GM23338 (cell line): ENCODE results near the gene ZNF724. TPM values are rescaled to one million over a fixed set of nuclear protein-coding genes. Genes with fewer than 3 reads are reported as not detected.
A peak's percentile ranks its signal among the peaks of the same experiment; 100 is the strongest.

Experiments used
- ATAC-seq: fragments of 200-7000 bp; cut with Tn5 transposase; 3 replicates; pipeline ENCODE4 v1.9.1; 2020
- DNase-seq: peaks from one replicate; pipeline ENCODE4 v3.0.0-alpha.2; 2015; ENCODE audit warnings: low spot score
- H2AFZ ChIP-seq: fragments of 200-600 bp; sonication (generic); 2 replicates; pipeline ENCODE4 v1.8.0; 2016; ENCODE audit warnings: antibody characterized with exemption, mild to moderate bottlenecking, moderate library complexity
- H3F3A ChIP-seq: fragments of 200-600 bp; sonication (generic); replicated peaks from 2 replicates; pipeline ENCODE4 v1.8.0; 2017; ENCODE audit warnings: antibody characterized with exemption, mixed run types, low read depth
- H3K27ac ChIP-seq: fragments of 200-600 bp; sonication (generic); 2 replicates; pipeline ENCODE4 v1.6.1; 2016; ENCODE audit warnings: low read depth
- H3K27me3 ChIP-seq: fragments of 200-600 bp; sonication (generic); 2 replicates; pipeline ENCODE4 v1.8.0; 2016; ENCODE audit warnings: mild to moderate bottlenecking, mixed run types, moderate library complexity; ENCODE audit not compliant: insufficient read depth
- H3K36me3 ChIP-seq: fragments of 200-600 bp; sonication (generic); 2 replicates; pipeline ENCODE4 v1.8.0; 2016; ENCODE audit warnings: mild to moderate bottlenecking; ENCODE audit not compliant: insufficient read depth
- H3K4me1 ChIP-seq: fragments of 200-600 bp; sonication (generic); 2 replicates; pipeline ENCODE4 v1.8.0; 2016; ENCODE audit warnings: mild to moderate bottlenecking, moderate library complexity; ENCODE audit not compliant: insufficient read depth
- H3K4me2 ChIP-seq: fragments of 200-600 bp; sonication (generic); 2 replicates; pipeline ENCODE4 v1.7.1; 2017; ENCODE audit warnings: mixed run types
- H3K4me3 ChIP-seq: fragments of 200-600 bp; sonication (generic); 2 replicates; pipeline ENCODE4 v1.6.1; 2016; ENCODE audit warnings: mixed run types
- H3K79me2 ChIP-seq: fragments of 200-600 bp; sonication (generic); replicated peaks from 2 replicates; pipeline ENCODE4 v1.8.0; 2017; ENCODE audit warnings: mild to moderate bottlenecking; ENCODE audit not compliant: insufficient read depth
- H3K9me2 ChIP-seq: fragments of 200-600 bp; sonication (generic); 2 replicates; pipeline ENCODE4 v1.8.0; 2017; ENCODE audit not compliant: insufficient read depth
- H4K20me1 ChIP-seq: fragments of 200-600 bp; sonication (generic); replicated peaks from 2 replicates; pipeline ENCODE4 v1.8.0; 2017; ENCODE audit warnings: mild to moderate bottlenecking; ENCODE audit not compliant: insufficient read depth
- H3K27ac Mint-ChIP-seq: 2 replicates; pipeline ENCODE4 v1.8.0; 2020; ENCODE audit warnings: inconsistent platforms, mild to moderate bottlenecking, moderate library complexity, mixed read lengths
- H3K27me3 Mint-ChIP-seq: 3 replicates; pipeline ENCODE4 v1.8.0; 2022; ENCODE audit warnings: low read depth, mild to moderate bottlenecking, moderate library complexity, mixed read lengths, inconsistent platforms; ENCODE audit not compliant: insufficient read depth, poor library complexity
- H3K36me3 Mint-ChIP-seq: 3 replicates; pipeline ENCODE4 v1.8.0; 2021; ENCODE audit warnings: low read depth, mild to moderate bottlenecking, inconsistent platforms, moderate library complexity, mixed read lengths
- H3K4me1 Mint-ChIP-seq: 3 replicates; pipeline ENCODE4 v1.8.0; 2020; ENCODE audit warnings: mild to moderate bottlenecking, inconsistent platforms, mixed read lengths
- H3K4me3 Mint-ChIP-seq: 3 replicates; pipeline ENCODE4 v1.8.0; 2021; ENCODE audit warnings: moderate library complexity, mild to moderate bottlenecking, inconsistent platforms, mixed read lengths
- H3K9me3 Mint-ChIP-seq: 3 replicates; pipeline ENCODE4 v1.8.0; 2020; ENCODE audit warnings: moderate library complexity, mild to moderate bottlenecking, inconsistent platforms, mixed read lengths
- CREB1 ChIP-seq: fragments of 250-450 bp; sonication (Bioruptor Pico); IDR thresholded peaks from 2 replicates; pipeline ENCODE4 v1.5.0; 2020; ENCODE audit warnings: low read depth, mild to moderate bottlenecking, moderate library complexity
- JUNB ChIP-seq: IDR thresholded peaks from one replicate; pipeline ENCODE4 v1.6.1; 2016; ENCODE audit warnings: antibody characterized with exemption; ENCODE audit not compliant: unreplicated experiment
- NANOG ChIP-seq: IDR thresholded peaks from 2 replicates; pipeline ENCODE4 v1.6.1; 2016; ENCODE audit warnings: antibody characterized with exemption, borderline replicate concordance
- POLR2AphosphoS5 ChIP-seq: IDR thresholded peaks from 2 replicates; pipeline ENCODE4 v1.6.1; 2016; ENCODE audit warnings: antibody characterized with exemption, low read depth
- ZNF114 ChIP-seq: fragments of 250-450 bp; sonication (Bioruptor Pico); IDR thresholded peaks from 2 replicates; pipeline ENCODE4 v1.5.0; 2020; ENCODE audit warnings: mild to moderate bottlenecking, moderate library complexity
- polyA plus RNA-seq: library from polyadenylated mRNA; unstranded; fragments of >200 nt; fragmentation: Nextera tagmentation; extraction: Ambion mirVana; gene quantifications from 2 replicates; pipeline ENCODE4 v1.2.1, GENCODE V29; 2016
- total RNA-seq: library from RNA; depleted of rRNA; stranded (reverse); fragments of >200 nt; shearing (Covaris generic); gene quantifications from 2 replicates; pipeline ENCODE4 v1.2.3, GENCODE V29; 2014
- TF ChIP-seq, protein P1 (sequence below): IDR thresholded peaks from 2 replicates; pipeline ENCODE4 v1.6.1; 2016; ENCODE audit warnings: antibody characterized with exemption
- TF ChIP-seq, protein P2 (sequence below): IDR thresholded peaks from one replicate; pipeline ENCODE4 v1.6.1; 2018; ENCODE audit warnings: antibody characterized with exemption; ENCODE audit not compliant: unreplicated experiment
- TF ChIP-seq, protein P3 (sequence below), 2 experiments: fragments of 200-600 bp in 1 of 2; sonication (generic) in 1 of 2; conservative IDR thresholded peaks; 2 replicates each; pipeline versions ENCODE4 v1.5.1 to v1.6.1; 2016 to 2017; ENCODE audit warnings: antibody characterized with exemption in 2 of 2, low read depth in 2 of 2, mild to moderate bottlenecking in 2 of 2, moderate library complexity in 1 of 2

Gene ZNF724
- total and polyA plus RNA-seq, 2 experiments from 2014 or later = 35.4 to 85.3 TPM

DNA sequence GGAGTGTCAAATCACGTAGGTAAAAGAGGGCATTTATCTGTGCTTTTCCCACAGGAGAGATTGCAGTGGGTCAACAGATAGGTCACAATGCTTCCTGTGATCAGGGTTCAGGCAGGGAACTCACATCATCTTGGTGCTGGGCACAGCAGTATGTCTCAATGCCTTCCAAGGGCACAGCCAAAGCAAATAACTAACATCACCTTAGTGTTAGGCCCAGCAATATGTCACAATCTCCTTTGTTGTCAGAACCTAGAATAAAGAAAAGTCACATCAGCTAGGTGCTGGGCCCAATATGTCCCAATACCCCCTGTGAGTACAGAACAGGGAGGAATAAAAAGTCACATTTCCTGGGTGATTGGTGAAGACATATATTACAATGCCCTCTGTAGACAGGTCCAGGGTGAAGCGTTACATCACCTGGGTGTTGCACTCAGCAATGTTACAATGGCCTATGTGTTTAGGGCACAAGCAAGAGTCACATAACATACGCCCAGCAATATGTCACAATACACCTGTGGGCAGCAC is 11.4 kb upstream of the ZNF724 start (continued):
- TF ChIP-seq, protein P1, sequence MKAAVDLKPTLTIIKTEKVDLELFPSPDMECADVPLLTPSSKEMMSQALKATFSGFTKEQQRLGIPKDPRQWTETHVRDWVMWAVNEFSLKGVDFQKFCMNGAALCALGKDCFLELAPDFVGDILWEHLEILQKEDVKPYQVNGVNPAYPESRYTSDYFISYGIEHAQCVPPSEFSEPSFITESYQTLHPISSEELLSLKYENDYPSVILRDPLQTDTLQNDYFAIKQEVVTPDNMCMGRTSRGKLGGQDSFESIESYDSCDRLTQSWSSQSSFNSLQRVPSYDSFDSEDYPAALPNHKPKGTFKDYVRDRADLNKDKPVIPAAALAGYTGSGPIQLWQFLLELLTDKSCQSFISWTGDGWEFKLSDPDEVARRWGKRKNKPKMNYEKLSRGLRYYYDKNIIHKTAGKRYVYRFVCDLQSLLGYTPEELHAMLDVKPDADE = no peak
- TF ChIP-seq, protein P2, sequence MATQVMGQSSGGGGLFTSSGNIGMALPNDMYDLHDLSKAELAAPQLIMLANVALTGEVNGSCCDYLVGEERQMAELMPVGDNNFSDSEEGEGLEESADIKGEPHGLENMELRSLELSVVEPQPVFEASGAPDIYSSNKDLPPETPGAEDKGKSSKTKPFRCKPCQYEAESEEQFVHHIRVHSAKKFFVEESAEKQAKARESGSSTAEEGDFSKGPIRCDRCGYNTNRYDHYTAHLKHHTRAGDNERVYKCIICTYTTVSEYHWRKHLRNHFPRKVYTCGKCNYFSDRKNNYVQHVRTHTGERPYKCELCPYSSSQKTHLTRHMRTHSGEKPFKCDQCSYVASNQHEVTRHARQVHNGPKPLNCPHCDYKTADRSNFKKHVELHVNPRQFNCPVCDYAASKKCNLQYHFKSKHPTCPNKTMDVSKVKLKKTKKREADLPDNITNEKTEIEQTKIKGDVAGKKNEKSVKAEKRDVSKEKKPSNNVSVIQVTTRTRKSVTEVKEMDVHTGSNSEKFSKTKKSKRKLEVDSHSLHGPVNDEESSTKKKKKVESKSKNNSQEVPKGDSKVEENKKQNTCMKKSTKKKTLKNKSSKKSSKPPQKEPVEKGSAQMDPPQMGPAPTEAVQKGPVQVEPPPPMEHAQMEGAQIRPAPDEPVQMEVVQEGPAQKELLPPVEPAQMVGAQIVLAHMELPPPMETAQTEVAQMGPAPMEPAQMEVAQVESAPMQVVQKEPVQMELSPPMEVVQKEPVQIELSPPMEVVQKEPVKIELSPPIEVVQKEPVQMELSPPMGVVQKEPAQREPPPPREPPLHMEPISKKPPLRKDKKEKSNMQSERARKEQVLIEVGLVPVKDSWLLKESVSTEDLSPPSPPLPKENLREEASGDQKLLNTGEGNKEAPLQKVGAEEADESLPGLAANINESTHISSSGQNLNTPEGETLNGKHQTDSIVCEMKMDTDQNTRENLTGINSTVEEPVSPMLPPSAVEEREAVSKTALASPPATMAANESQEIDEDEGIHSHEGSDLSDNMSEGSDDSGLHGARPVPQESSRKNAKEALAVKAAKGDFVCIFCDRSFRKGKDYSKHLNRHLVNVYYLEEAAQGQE = no peak
- TF ChIP-seq CREB1 (CRISPR knock-in tag) (no peak), ZNF114 (no peak)
- TF ChIP-seq, protein P3, sequence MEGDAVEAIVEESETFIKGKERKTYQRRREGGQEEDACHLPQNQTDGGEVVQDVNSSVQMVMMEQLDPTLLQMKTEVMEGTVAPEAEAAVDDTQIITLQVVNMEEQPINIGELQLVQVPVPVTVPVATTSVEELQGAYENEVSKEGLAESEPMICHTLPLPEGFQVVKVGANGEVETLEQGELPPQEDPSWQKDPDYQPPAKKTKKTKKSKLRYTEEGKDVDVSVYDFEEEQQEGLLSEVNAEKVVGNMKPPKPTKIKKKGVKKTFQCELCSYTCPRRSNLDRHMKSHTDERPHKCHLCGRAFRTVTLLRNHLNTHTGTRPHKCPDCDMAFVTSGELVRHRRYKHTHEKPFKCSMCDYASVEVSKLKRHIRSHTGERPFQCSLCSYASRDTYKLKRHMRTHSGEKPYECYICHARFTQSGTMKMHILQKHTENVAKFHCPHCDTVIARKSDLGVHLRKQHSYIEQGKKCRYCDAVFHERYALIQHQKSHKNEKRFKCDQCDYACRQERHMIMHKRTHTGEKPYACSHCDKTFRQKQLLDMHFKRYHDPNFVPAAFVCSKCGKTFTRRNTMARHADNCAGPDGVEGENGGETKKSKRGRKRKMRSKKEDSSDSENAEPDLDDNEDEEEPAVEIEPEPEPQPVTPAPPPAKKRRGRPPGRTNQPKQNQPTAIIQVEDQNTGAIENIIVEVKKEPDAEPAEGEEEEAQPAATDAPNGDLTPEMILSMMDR (conservative IDR thresholded peaks at IDR 0.05; ENCODE audit: low read depth in 2 of 2) = no peak

DNA sequence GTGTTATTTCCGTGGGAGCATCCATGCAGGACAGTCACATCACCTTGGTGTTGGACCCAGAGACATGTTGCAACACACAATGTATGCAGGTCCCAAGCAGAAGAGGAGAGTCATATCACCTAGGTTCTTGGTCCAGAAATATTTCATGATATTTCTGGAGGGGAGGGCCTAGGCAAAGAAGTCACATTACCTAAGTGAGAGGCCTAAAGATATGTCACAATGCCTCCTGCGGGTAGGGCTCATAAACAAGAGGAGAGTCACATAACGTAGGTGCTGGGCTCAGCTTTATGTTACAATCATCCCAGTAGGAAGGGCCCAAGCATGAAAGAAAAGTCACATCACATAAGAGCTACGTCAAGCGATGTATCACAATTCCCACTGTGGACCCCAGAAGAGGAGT is 10.8 kb upstream of the ZNF724 start:
- Histone ChIP-seq H4K20me1 (0 out of 2 replicates have a peak, but pooled peaks cover 12% of the 10 kb centered on the region), H3K4me1 (no peaks in the 10 kb centered on the region), H3K27ac (no peak overlapping the region), H3K4me3 (no peak overlapping the region), H3K27me3 (no peaks in the 10 kb centered on the region), H3F3A (no peaks in the 10 kb centered on the region), H3K79me2 (peaks cover 8% of the 10 kb centered on the region; the same call in 1 of the 2 replicates), H3K9me2 (no peaks in the 10 kb centered on the region), H3K36me3 (peaks cover 14% of the 10 kb centered on the region), H3K4me2 (no peak overlapping the region), H2AFZ (no peak overlapping the region)
- TF ChIP-seq POLR2AphosphoS5 (peak; percentile 11; the same call in 1 of the 2 replicates), NANOG (no peak), ZNF114 (no peak), JUNB (no peak)
- Mint-ChIP-seq H3K27ac (no peak overlapping the region), H3K4me1 (no peaks in the 10 kb centered on the region), H3K27me3 (peaks cover 5% of the 10 kb centered on the region), H3K36me3 (peaks cover 68% of the 10 kb centered on the region), H3K9me3 (no peaks in the 10 kb centered on the region), H3K4me3 (no peak overlapping the region)
- no peak for DNase-seq
- ATAC-seq = no peak
